ENCODE measurements around the gene INTS7.
A peak's percentile ranks its signal among the peaks of the same experiment; 100 is the strongest.

INTS7 gene, protein sequence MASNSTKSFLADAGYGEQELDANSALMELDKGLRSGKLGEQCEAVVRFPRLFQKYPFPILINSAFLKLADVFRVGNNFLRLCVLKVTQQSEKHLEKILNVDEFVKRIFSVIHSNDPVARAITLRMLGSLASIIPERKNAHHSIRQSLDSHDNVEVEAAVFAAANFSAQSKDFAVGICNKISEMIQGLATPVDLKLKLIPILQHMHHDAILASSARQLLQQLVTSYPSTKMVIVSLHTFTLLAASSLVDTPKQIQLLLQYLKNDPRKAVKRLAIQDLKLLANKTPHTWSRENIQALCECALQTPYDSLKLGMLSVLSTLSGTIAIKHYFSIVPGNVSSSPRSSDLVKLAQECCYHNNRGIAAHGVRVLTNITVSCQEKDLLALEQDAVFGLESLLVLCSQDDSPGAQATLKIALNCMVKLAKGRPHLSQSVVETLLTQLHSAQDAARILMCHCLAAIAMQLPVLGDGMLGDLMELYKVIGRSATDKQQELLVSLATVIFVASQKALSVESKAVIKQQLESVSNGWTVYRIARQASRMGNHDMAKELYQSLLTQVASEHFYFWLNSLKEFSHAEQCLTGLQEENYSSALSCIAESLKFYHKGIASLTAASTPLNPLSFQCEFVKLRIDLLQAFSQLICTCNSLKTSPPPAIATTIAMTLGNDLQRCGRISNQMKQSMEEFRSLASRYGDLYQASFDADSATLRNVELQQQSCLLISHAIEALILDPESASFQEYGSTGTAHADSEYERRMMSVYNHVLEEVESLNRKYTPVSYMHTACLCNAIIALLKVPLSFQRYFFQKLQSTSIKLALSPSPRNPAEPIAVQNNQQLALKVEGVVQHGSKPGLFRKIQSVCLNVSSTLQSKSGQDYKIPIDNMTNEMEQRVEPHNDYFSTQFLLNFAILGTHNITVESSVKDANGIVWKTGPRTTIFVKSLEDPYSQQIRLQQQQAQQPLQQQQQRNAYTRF

DNA sequence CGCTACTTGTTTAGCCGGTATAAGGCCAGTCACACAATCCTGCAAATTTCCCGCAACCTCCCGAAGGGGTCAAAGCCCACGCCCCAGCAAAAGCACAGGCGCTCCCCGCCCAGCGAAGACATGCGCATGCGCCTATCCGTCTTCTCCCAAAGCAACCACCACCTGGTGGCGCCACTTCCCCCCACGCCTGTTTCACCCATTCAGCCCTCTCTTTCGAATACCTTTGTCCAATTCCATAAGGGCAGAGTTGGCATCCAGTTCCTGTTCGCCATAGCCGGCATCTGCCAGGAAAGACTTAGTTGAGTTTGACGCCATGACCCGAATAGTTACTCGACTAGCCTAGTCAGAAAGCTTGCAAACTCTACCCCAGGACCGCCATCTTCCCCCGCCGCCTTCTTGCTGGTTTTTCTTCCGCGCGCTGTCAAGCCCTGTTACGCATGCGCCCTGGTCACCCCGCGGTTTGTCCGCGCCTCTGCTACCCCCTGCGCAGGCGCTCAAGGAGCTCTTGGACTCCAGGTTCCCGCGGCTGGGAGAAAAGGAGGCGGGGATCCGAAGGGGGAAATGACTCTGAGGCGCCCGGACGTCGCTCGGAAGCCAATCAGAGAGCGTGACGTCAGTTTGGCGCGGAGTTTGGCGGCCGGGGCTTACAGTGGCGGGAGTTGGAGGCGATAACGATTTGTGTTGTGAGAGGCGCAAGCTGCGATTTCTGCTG, at the start of gene INTS7, which contains the start of gene DTL:
TSS of gene INTS7 (minus strand) at position 435 of the 712 bp plus-strand sequence. CDS start at position 315, 120 bp downstream.
TSS of gene DTL (plus strand) at position 626 of the 712 bp plus-strand sequence. CDS start 143 bp downstream, outside the sequence.
- Histone ChIP-seq H3K27me3 (ENCODE audit: insufficient read depth, low read length) (no peaks in the 10 kb centered on the region), H3K27ac (ENCODE audit: low read depth, low read length) (peak within 1 kb of the TSS; percentile 84), H2AFZ (ENCODE audit: low read length, unreplicated experiment) (peak within 1 kb of the TSS; percentile 87), H3K79me2 (ENCODE audit: control insufficient read depth, insufficient read depth, low read length, unreplicated experiment) (peaks cover 72% of the 10 kb centered on the region), H3K4me1 (ENCODE audit: control insufficient read depth, insufficient read depth, low read length, unreplicated experiment) (peaks cover 53% of the 10 kb centered on the region), H3K4me3 (ENCODE audit: low read depth, low read length) (peak within 1 kb of the TSS; percentile 95), H3K36me3 (ENCODE audit: insufficient read depth, low read length) (0 out of 2 replicates have a peak, but pooled peaks cover 6% of the 10 kb centered on the region)

DNA sequence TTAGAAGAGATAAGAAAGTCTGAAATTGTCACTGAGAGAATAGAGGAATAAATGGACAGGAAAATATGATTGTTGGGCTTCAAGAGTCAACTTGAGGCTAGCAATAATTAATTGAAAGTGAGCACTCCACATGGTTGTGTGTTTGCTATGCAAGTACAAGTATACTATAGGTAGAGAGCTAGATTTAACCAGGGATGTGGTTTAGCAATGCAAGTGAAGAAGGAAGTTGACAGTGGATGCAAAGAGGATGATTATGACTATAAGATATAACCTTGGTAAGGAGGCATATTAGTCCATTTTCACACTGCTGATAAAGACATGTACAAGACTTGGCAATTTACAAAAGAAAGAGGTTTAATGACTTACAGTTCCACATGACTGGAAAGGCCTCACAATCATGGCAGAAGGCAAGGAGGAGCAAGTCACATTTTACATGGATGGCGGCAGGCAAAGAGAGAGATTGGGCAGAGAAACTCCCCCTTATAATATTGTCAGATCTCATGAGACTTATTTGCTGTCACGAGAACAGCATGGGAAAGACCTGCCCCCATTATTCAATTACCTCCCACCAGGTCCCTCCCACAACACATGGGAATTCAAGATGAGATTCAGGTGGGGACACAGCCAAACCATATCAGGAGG, 47.5 kb upstream of the INTS7 start:
- Histone ChIP-seq H3K79me2 (ENCODE audit: control insufficient read depth, insufficient read depth, low read length, unreplicated experiment) (no peaks in the 10 kb centered on the region), H3K4me3 (ENCODE audit: low read depth, low read length) (no peak overlapping the region), H3K27ac (ENCODE audit: low read depth, low read length) (no peak overlapping the region), H3K36me3 (ENCODE audit: insufficient read depth, low read length) (peaks cover 39% of the 10 kb centered on the region), H3K27me3 (ENCODE audit: insufficient read depth, low read length) (no peaks in the 10 kb centered on the region), H2AFZ (ENCODE audit: low read length, unreplicated experiment) (no peak overlapping the region), H3K4me1 (ENCODE audit: control insufficient read depth, insufficient read depth, low read length, unreplicated experiment) (peaks cover under 1% of the 10 kb centered on the region)

DNA sequence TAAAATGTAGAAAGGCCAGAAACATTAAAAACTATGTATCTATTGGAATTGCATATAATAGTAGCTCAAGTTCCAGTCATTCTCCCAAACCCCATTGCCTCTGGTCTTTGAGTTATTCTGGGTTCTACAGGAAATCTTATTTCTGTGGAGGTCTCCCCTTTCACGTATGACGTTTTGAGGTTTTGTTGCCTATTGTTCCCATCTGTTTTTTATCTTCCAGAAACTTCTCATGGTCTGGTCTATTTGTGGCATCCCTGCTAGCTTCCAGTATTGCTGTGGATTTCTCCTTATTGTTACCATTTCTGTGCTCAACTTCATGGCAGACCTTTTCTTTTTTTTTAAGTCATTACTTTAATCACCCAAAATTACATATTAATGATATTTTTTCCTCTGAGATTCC, 43.5 kb upstream of the INTS7 start:
- Histone ChIP-seq H3K27me3 (ENCODE audit: insufficient read depth, low read length) (no peaks in the 10 kb centered on the region), H3K27ac (ENCODE audit: low read depth, low read length) (no peak overlapping the region), H3K4me3 (ENCODE audit: low read depth, low read length) (no peak overlapping the region), H2AFZ (ENCODE audit: low read length, unreplicated experiment) (no peak overlapping the region), H3K79me2 (ENCODE audit: control insufficient read depth, insufficient read depth, low read length, unreplicated experiment) (no peaks in the 10 kb centered on the region), H3K4me1 (ENCODE audit: control insufficient read depth, insufficient read depth, low read length, unreplicated experiment) (no peaks in the 10 kb centered on the region), H3K36me3 (ENCODE audit: insufficient read depth, low read length) (peaks cover 35% of the 10 kb centered on the region)

DNA sequence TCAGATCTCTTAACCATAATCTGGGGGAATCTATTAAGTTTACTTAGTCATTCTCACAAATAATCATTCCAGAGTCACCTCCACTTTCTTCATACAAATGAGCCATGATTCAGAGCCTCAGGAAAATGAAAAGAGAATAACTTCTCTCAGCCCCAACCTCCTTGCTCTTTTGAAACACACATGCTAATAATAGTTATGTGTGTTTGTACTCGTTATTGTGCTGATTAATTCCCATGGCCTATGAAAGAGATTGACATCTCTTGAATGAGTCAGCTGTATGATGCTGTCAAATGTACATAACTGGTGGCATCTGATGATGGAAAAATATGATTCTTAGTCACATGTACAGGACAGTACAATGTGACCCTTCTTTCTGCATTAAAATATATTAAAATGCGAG, 41.7 kb upstream of the INTS7 start:
- peaks cover 27% of the 10 kb centered on the region for H3K36me3 ChIP-seq (ENCODE audit: insufficient read depth, low read length)
- H3K27ac ChIP-seq (ENCODE audit: low read depth, low read length), result no peak overlapping the region
- H3K79me2 ChIP-seq (ENCODE audit: control insufficient read depth, insufficient read depth, low read length, unreplicated experiment), result no peaks in the 10 kb centered on the region
- H3K27me3 ChIP-seq (ENCODE audit: insufficient read depth, low read length), result no peaks in the 10 kb centered on the region
- no peak overlapping the region for H3K4me3 ChIP-seq (ENCODE audit: low read depth, low read length)
- no peaks in the 10 kb centered on the region for H3K4me1 ChIP-seq (ENCODE audit: control insufficient read depth, insufficient read depth, low read length, unreplicated experiment)
- H2AFZ ChIP-seq (ENCODE audit: low read length, unreplicated experiment), result no peak overlapping the region

DNA sequence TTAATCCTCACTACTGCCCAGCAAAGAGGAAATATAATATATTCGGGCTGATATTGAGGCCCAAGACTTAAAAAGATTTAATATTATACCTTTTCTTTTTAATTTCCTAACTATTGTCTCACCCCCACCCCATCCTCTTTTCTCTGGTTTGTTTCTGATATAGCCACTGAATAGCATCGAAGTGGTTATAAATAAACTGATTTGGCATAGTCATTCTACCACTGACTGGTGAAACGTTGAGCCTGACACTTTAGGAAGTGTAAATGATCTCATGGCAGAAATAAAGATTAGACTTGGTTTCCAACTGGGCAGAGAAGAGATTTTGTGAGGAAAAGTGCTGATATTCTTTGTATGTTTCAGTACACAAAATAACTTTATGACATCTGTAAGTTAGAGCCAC, 39.5 kb upstream of the INTS7 start:
- H3K79me2 ChIP-seq (ENCODE audit: control insufficient read depth, insufficient read depth, low read length, unreplicated experiment), result no peaks in the 10 kb centered on the region
- no peaks in the 10 kb centered on the region for H3K27me3 ChIP-seq (ENCODE audit: insufficient read depth, low read length)
- H3K4me1 ChIP-seq (ENCODE audit: control insufficient read depth, insufficient read depth, low read length, unreplicated experiment), result no peaks in the 10 kb centered on the region
- H3K36me3 ChIP-seq (ENCODE audit: insufficient read depth, low read length), result peaks cover 28% of the 10 kb centered on the region; the same call in 1 of the 2 replicates
- no peak overlapping the region for H3K27ac ChIP-seq (ENCODE audit: low read depth, low read length)
- H3K4me3 ChIP-seq (ENCODE audit: low read depth, low read length), result no peak overlapping the region
- no peak overlapping the region for H2AFZ ChIP-seq (ENCODE audit: low read length, unreplicated experiment)

DNA sequence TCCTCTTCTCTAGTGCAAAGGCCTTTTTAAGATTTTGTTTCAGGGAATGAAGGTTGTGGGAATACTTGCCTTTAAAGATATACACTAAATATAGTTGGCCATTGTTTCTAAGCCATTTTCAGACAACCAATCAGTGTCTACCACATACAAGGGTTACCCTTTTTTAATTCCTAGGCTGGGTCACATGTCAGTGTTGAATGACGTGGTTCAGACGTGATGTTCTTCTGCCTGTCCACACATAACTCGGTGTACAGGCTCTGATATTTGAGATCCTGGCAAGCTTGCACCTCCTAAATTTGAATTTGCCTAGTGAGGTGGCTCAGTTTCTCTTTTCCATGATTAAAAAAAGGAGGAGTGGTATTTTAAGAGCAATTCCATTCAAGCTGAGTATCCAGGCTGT, 39.0 kb upstream of the INTS7 start:
- Histone ChIP-seq H3K36me3 (ENCODE audit: insufficient read depth, low read length) (peaks cover 27% of the 10 kb centered on the region; the same call in 1 of the 2 replicates), H3K27ac (ENCODE audit: low read depth, low read length) (no peak overlapping the region), H3K79me2 (ENCODE audit: control insufficient read depth, insufficient read depth, low read length, unreplicated experiment) (no peaks in the 10 kb centered on the region)

DNA sequence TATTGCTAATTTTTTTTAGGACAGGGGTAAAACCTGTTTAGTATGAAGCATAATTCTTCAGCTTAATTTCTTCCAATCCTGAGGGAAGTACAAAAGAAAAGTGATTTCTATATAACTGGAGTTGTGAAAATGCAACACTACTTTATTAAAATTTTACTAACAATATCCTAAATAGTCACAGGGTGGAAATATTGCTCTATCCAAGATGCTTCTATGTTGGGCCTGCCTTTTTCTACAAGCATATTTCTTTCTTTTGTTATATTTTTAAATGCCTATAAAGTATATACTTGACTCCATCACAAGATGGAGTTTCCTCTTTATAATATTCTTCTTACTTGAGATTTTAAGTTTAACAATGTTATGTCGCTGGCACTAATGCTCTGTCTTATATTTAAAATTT, 38.1 kb upstream of the INTS7 start:
- Histone ChIP-seq H3K27ac (ENCODE audit: low read depth, low read length) (no peak overlapping the region), H2AFZ (ENCODE audit: low read length, unreplicated experiment) (no peak overlapping the region), H3K4me3 (ENCODE audit: low read depth, low read length) (no peak overlapping the region), H3K79me2 (ENCODE audit: control insufficient read depth, insufficient read depth, low read length, unreplicated experiment) (no peaks in the 10 kb centered on the region), H3K4me1 (ENCODE audit: control insufficient read depth, insufficient read depth, low read length, unreplicated experiment) (no peaks in the 10 kb centered on the region), H3K27me3 (ENCODE audit: insufficient read depth, low read length) (no peaks in the 10 kb centered on the region), H3K36me3 (ENCODE audit: insufficient read depth, low read length) (peaks cover 24% of the 10 kb centered on the region; the same call in 1 of the 2 replicates)

More for the DNA sequence above, 39.0 kb upstream of the INTS7 start:
- H3K4me1 ChIP-seq (ENCODE audit: control insufficient read depth, insufficient read depth, low read length, unreplicated experiment), result no peaks in the 10 kb centered on the region
- H3K4me3 ChIP-seq (ENCODE audit: low read depth, low read length), result no peak overlapping the region
- H2AFZ ChIP-seq (ENCODE audit: low read length, unreplicated experiment), result no peak overlapping the region
- no peaks in the 10 kb centered on the region for H3K27me3 ChIP-seq (ENCODE audit: insufficient read depth, low read length)

DNA sequence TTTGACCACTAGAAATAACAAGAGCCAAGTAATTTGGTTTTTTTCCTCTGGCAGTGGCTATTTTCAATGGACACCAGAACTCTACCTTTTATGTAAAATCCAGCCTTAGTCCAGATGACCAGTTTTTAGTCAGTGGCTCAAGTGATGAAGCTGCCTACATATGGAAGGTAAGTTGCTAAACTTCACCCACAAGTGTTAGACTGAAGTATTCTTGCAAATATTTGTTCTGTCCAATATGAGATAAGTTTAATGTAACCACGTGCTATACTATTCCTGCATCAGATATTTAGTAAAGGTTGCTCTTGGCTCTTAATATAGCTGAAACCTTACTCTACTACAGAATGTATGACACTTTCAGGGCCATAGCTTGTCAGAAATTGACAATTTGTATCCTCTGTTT, 36.7 kb upstream of the INTS7 start:
- no peak overlapping the region for H3K27ac ChIP-seq (ENCODE audit: low read depth, low read length)
- H2AFZ ChIP-seq (ENCODE audit: low read length, unreplicated experiment), result no peak overlapping the region
- peaks cover 28% of the 10 kb centered on the region; the same call in 1 of the 2 replicates for H3K36me3 ChIP-seq (ENCODE audit: insufficient read depth, low read length)
- no peak overlapping the region for H3K4me3 ChIP-seq (ENCODE audit: low read depth, low read length)
- no peaks in the 10 kb centered on the region for H3K79me2 ChIP-seq (ENCODE audit: control insufficient read depth, insufficient read depth, low read length, unreplicated experiment)
- H3K27me3 ChIP-seq (ENCODE audit: insufficient read depth, low read length), result no peaks in the 10 kb centered on the region
- H3K4me1 ChIP-seq (ENCODE audit: control insufficient read depth, insufficient read depth, low read length, unreplicated experiment), result no peaks in the 10 kb centered on the region

DNA sequence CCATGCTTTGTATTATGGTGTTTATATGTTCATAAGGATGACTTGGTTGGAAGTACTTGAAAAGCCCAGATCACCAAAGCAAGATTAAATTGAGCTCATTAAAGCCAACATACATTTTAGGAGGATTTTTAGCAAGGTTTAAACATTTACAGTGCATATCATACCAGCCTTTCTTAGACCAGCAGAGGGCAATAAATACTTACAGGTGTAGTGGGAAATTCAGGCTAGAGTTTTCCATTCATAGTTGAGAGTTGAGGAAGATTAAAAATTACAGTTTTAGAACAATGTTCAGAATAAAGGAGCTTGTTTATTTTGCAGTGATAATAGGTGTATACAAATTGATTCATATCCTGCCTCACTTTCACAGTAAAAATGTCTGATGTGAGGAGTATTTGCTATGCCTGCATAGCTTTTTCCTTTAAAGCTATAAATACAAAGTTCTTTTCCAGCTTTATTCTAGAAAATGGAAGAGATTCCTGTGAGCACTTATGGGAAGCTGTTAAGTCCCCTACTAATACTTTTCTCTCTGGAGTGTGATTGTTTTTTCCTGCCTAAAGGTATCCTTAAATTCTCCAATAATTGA, 35.5 kb upstream of the INTS7 start:
- H3K27me3 ChIP-seq (ENCODE audit: insufficient read depth, low read length), result no peaks in the 10 kb centered on the region
- H3K4me3 ChIP-seq (ENCODE audit: low read depth, low read length), result no peak overlapping the region
- no peak overlapping the region for H3K27ac ChIP-seq (ENCODE audit: low read depth, low read length)
- H3K79me2 ChIP-seq (ENCODE audit: control insufficient read depth, insufficient read depth, low read length, unreplicated experiment), result no peaks in the 10 kb centered on the region
- H3K4me1 ChIP-seq (ENCODE audit: control insufficient read depth, insufficient read depth, low read length, unreplicated experiment), result no peaks in the 10 kb centered on the region
- peaks cover 38% of the 10 kb centered on the region; the same call in 1 of the 2 replicates for H3K36me3 ChIP-seq (ENCODE audit: insufficient read depth, low read length)
- no peak overlapping the region for H2AFZ ChIP-seq (ENCODE audit: low read length, unreplicated experiment)

Measured in ACC112 (cell line).